Urinary bladder (tissue), 4 donors: ENCODE results near the gene WASF1. TPM values are rescaled to one million over a fixed set of nuclear protein-coding genes. Genes with fewer than 3 reads are reported as not detected.

Experiments used
- DNase-seq: peaks from one replicate; pipeline ENCODE4 v3.0.0-alpha.2; 2015; ENCODE audit errors: extremely low spot score
- H3K27ac ChIP-seq: one replicate; pipeline ENCODE4 v1.5.1; 2013; ENCODE audit warnings: low read depth, mild to moderate bottlenecking, moderate library complexity
- H3K36me3 ChIP-seq: one replicate; pipeline ENCODE4 v1.6.1; 2013; ENCODE audit warnings: mild to moderate bottlenecking, moderate library complexity; ENCODE audit not compliant: insufficient read depth
- H3K4me1 ChIP-seq: one replicate; pipeline ENCODE4 v1.6.1; 2013; ENCODE audit warnings: mild to moderate bottlenecking, moderate library complexity; ENCODE audit not compliant: insufficient read depth
- H3K4me3 ChIP-seq: one replicate; pipeline ENCODE4 v1.5.1; 2013; ENCODE audit warnings: low read depth, low read length
- WGBS: extraction: QIAGEN DNeasy Blood & Tissue Kit; methylation state at CpG from one replicate; pipeline ENCODE4 v1.1.7; 2013; 5-methylcytosine and 5-hydroxymethylcytosine counted together
- polyA plus RNA-seq: library from polyadenylated mRNA; stranded (reverse); fragments of 200-250 nt; gene quantifications from one replicate; pipeline ENCODE4 v1.2.3, GENCODE V29; 2013
- total RNA-seq: library from RNA; depleted of rRNA; stranded (reverse); fragments of >200 nt; gene quantifications from one replicate; pipeline ENCODE4 v1.2.3, GENCODE V29; 2014
- donor health status: healthy with polysubstance abuse.
- donor health status: healthy.

WASF1 gene
- total RNA-seq: 14.5 TPM
- polyA plus RNA-seq: 8.3 TPM

GRCh38 chr6:110179406-110180227 is at the start of gene WASF1:
Gene WASF1, minus strand, starts transcription at chr6:110179670. Its CDS starts 52,069 bp downstream, at chr6:110127601.
- Histone ChIP-seq H3K4me1 (peaks cover 8% of the 10 kb centered on the region), H3K27ac (peak within 1 kb of the TSS; percentile 73), H3K4me3 (peak within 1 kb of the TSS; percentile 77), H3K36me3 (no peaks in the 10 kb centered on the region)
- under 1% methylated on average over 62 of the region's 62 CpGs for WGBS
- peak; percentile 95 for DNase-seq

DNA sequence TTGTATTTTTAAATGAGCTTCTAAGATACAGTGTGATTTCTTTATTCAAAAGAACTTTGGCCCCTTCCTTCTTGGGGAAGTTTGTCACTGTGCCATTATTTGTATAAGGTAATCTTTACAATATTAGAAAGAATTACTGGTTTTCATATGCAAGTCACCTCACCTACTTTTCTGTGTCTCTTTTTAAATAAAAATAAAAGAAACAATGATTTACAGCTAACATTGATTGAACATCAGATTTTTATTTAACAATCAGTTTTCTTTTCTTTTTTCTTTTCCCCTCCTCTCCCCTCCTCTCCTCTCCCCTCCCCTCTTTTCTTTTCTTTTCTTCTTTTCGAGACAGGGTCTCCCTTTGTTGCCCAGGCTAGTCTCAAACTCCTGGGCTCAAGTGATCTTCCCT is 46.8 kb upstream of the WASF1 start:
- no peaks in the 10 kb centered on the region for H3K4me1 ChIP-seq
- 98% methylated on average over 1 of the region's 1 CpG for WGBS
- no peak overlapping the region for H3K4me3 ChIP-seq
- DNase-seq: no peak
- no peak overlapping the region for H3K27ac ChIP-seq
- peaks cover 5% of the 10 kb centered on the region for H3K36me3 ChIP-seq

GRCh38 chr6:110221738-110222137 is 42.3 kb upstream of the WASF1 start:
- peaks cover 7% of the 10 kb centered on the region for H3K36me3 ChIP-seq
- H3K4me1 ChIP-seq: no peaks in the 10 kb centered on the region
- no peak overlapping the region for H3K27ac ChIP-seq
- H3K4me3 ChIP-seq: no peak overlapping the region
- DNase-seq: no peak

DNA sequence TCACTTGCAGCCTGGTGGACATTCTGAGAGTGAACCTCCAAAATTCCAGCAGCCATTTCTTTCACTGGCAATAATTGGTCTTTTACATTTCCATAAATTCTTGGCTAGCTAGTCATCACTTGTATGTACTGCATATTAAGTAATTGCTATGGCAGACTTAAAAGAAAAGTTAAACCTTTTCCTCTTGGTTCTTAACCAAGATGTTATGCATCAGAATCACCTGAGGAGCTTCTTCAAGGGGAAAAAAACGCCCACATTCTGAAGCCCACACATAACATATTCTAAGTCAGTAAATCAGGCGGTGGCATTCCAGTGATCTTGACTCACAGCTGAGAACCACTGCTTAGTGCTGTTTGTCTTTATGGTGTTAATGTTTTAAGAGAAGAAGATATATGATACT is 37.8 kb upstream of the WASF1 start:
- peaks cover 6% of the 10 kb centered on the region for H3K36me3 ChIP-seq
- H3K4me3 ChIP-seq: no peak overlapping the region
- 94% methylated on average over 2 of the region's 2 CpGs for WGBS
- no peaks in the 10 kb centered on the region for H3K4me1 ChIP-seq
- DNase-seq: no peak
- no peak overlapping the region for H3K27ac ChIP-seq

GRCh38 chr6:110216140-110216539 is 36.7 kb upstream of the WASF1 start:
- peaks cover 8% of the 10 kb centered on the region for H3K36me3 ChIP-seq
- no peak overlapping the region for H3K4me3 ChIP-seq
- no peaks in the 10 kb centered on the region for H3K4me1 ChIP-seq
- no peak for DNase-seq
- 85% methylated on average over 5 of the region's 5 CpGs for WGBS
- no peak overlapping the region for H3K27ac ChIP-seq

DNA sequence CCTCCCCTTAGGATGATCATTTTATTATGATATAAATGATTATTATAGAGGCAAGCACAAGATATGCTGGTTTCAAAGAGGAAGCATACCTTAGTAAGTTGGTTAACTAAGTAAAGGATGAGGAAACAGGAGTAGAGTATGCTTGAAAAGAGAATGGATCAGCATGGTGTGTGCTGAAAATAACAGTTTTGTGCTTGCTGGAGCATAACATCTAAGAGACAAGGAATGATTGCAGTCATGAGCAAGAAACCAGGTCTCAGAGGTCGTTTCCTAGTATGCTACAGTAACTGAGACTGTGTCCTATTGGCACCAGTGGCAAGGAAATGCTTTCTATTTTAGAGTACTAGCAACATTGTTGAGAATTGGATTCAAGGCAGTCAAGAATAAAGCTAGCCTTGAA is 34.9 kb upstream of the WASF1 start:
- no peaks in the 10 kb centered on the region for H3K4me1 ChIP-seq
- DNase-seq: no peak
- H3K27ac ChIP-seq: no peak overlapping the region
- WGBS: 60% methylated on average over 1 of the region's 1 CpG
- peaks cover 10% of the 10 kb centered on the region for H3K36me3 ChIP-seq
- no peak overlapping the region for H3K4me3 ChIP-seq

GRCh38 chr6:110211753-110212152 is 32.3 kb upstream of the WASF1 start:
- H3K27ac ChIP-seq: no peak overlapping the region
- 65% methylated on average over 1 of the region's 1 CpG for WGBS
- H3K36me3 ChIP-seq: peaks cover 8% of the 10 kb centered on the region
- H3K4me1 ChIP-seq: no peaks in the 10 kb centered on the region
- H3K4me3 ChIP-seq: no peak overlapping the region
- DNase-seq: no peak

- over 99% methylated on average over 3 of the region's 3 CpGs for WGBS
- H3K4me3 ChIP-seq: no peak overlapping the region
- H3K36me3 ChIP-seq: peaks cover 4% of the 10 kb centered on the region
- no peaks in the 10 kb centered on the region for H3K4me1 ChIP-seq
- no peak for DNase-seq
- H3K27ac ChIP-seq: no peak overlapping the region
These were observed 28.2 kb upstream of the WASF1 start for GRCh38 chr6:110207652-110208051.

DNA sequence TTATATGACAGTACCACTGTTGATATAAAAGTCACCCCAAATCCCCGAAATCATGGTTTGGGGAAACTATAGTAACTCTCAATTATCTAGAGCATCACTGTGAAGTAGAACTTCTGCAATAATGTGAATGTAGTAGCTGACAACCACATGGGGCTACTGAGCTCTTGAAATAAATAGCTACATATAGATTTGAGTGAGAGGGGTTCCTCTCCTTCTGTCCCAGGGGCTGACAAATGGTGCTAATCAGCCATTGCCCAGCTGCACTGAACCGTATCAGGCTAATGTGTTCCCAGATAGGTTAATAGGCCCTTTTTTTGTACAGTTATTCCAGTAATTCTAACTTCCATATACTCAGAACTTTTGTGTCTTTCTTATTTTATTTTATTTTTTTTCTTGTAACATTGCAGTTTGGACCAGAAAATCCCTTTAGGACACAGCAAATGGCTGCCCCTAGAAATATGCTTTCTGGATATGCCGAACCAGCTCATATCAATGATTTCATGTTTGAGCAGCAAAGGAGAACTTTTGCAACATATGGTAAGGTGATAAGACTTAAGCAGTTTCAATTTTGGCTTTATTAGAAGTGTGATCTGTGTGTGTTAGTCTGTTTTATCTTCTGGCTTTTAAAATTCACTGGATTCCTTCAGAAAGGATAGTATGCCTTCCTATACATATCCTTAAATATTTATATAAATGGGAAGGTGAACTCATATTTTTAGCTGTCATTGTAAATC is 21.8 kb upstream of the WASF1 start:
- no peaks in the 10 kb centered on the region for H3K36me3 ChIP-seq
- no peaks in the 10 kb centered on the region for H3K4me1 ChIP-seq
- WGBS: 90% methylated on average over 3 of the region's 3 CpGs
- DNase-seq: no peak
- H3K27ac ChIP-seq: no peak overlapping the region
- H3K4me3 ChIP-seq: no peak overlapping the region

DNA sequence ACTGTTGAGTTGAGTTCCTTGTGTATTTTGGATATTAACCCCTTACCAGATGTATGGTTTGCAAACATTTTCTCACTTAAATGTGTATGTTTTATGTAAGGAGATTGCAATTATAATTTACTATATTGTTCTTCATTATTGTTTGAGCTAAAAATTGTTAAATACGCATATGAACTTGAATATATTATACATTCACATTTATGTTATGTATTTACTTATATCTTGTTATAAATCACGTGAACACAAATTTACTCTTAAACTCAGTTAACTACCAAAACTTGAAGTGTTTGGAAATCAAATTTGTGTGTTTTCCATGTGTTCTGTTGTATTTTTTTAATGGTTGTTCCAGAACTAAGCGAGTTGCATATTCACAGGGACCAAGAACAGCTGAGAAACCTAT is 19.1 kb upstream of the WASF1 start:
- H3K36me3 ChIP-seq: no peaks in the 10 kb centered on the region
- WGBS: 99% methylated on average over 3 of the region's 3 CpGs
- H3K4me1 ChIP-seq: no peaks in the 10 kb centered on the region
- no peak overlapping the region for H3K27ac ChIP-seq
- H3K4me3 ChIP-seq: no peak overlapping the region
- DNase-seq: no peak

GRCh38 chr6:110196874-110197273 is 17.4 kb upstream of the WASF1 start:
- 80% methylated on average over 1 of the region's 1 CpG for WGBS
- no peaks in the 10 kb centered on the region for H3K4me1 ChIP-seq
- H3K27ac ChIP-seq: no peak overlapping the region

GRCh38 chr6:110195639-110196038 is 16.2 kb upstream of the WASF1 start:
- H3K4me1 ChIP-seq: no peaks in the 10 kb centered on the region
- DNase-seq: no peak
- H3K4me3 ChIP-seq: no peak overlapping the region
- H3K36me3 ChIP-seq: no peaks in the 10 kb centered on the region
- WGBS: 87% methylated on average over 4 of the region's 4 CpGs
- H3K27ac ChIP-seq: no peak overlapping the region

More at GRCh38 chr6:110196874-110197273, 17.4 kb upstream of the WASF1 start:
- DNase-seq: no peak
- H3K36me3 ChIP-seq: no peaks in the 10 kb centered on the region
- H3K4me3 ChIP-seq: no peak overlapping the region

DNA sequence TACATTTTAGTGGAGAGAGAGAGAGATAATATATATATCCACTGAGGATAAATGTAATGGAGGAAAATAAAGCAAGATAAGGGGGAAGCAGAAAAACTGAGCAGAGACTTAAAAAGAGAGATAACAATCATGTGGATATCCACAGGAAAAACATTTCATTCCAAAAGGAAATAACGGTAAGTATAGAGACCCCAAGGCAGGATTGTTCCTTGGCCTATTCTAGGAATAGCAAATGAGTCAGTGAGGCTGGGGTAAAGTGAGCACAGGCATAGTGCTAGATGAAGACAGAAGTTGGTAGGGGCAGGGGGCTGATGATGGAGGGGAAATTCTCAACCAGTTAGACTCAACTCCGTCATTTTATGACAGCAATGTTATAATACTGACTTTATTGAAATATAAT is 12.0 kb upstream of the WASF1 start:
- H3K27ac ChIP-seq: no peak overlapping the region
- H3K4me3 ChIP-seq: no peak overlapping the region
- 62% methylated on average over 2 of the region's 2 CpGs for WGBS
- DNase-seq: no peak
- H3K4me1 ChIP-seq: no peaks in the 10 kb centered on the region
- H3K36me3 ChIP-seq: no peaks in the 10 kb centered on the region

- no peak overlapping the region for H3K4me3 ChIP-seq
- H3K36me3 ChIP-seq: no peaks in the 10 kb centered on the region
- WGBS: 73% methylated on average over 6 of the region's 6 CpGs
- H3K27ac ChIP-seq: no peak overlapping the region
- DNase-seq: no peak
- H3K4me1 ChIP-seq: no peaks in the 10 kb centered on the region
These were observed 11.3 kb upstream of the WASF1 start for GRCh38 chr6:110190726-110191125.
